ENCODE data around the gene USP37.

Gene USP37

GRCh38 chr2:218432676-218433365 is 135.3 kb downstream of the USP37 start:
- DNase-seq (ENCODE audit: low read depth in 1 of 2, low spot score in 1 of 2): no peak

DNA sequence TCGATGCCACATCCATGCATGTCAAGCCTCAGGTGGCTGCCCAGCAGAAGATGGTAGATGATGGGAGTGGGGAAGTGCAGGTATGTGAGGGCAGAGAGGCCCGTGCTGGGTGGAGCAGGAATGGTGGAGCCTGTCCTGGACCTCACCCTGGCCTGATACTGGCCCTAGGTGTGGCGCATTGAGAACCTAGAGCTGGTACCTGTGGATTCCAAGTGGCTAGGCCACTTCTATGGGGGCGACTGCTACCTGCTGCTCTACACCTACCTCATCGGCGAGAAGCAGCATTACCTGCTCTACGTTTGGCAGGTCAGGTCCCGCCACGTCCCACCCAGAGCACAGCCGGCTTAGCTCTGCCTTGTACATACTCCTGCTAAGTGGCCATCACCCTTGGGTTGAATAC is 136.3 kb downstream of the USP37 start:
- DNase-seq (ENCODE audit: low read depth in 1 of 2, low spot score in 1 of 2): no peak

GRCh38 chr2:218430721-218431120 is 137.4 kb downstream of the USP37 start:
- DNase-seq (ENCODE audit: low read depth in 1 of 2, low spot score in 1 of 2): no peak

DNA sequence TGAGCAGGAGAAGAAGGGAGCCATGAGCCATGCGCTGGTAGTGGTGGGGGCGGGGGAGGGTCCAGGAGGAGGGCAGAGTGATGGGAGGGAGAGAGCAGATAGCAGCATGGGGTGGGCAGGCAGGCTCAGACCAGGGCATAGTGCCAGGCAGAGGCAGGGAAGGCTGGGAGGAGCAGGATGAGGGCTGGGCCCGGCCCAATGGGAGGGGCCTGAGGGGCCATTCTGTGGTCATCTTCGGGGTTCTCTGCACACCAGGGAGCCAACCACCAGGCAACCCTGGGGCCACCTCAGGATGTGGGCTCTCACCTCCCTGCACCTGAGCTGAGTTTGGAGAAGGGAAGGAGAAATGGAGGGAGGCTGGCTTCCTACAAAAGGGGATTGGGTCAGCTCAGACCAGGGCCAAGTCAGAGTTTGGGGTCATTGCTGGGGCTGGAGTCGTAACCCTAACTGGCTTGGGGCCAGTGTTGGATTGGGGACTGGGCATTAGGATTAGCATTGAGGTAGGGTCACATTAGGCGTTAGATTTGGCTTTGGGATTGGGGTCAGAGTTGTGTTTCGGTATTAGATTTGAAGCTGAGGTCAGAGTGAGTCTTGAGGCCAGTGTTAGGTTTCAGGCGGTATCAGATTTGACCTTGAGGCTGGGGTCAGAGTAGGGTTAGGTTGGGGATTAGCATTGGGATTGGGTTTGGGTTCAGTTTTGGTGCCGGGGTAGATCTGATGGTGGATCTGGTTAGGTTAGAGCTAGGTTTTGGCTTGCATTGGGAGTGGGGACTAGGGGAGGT is 138.0 kb downstream of the USP37 start:
- no peak for DNase-seq (ENCODE audit: low read depth in 1 of 2, low spot score in 1 of 2)

DNA sequence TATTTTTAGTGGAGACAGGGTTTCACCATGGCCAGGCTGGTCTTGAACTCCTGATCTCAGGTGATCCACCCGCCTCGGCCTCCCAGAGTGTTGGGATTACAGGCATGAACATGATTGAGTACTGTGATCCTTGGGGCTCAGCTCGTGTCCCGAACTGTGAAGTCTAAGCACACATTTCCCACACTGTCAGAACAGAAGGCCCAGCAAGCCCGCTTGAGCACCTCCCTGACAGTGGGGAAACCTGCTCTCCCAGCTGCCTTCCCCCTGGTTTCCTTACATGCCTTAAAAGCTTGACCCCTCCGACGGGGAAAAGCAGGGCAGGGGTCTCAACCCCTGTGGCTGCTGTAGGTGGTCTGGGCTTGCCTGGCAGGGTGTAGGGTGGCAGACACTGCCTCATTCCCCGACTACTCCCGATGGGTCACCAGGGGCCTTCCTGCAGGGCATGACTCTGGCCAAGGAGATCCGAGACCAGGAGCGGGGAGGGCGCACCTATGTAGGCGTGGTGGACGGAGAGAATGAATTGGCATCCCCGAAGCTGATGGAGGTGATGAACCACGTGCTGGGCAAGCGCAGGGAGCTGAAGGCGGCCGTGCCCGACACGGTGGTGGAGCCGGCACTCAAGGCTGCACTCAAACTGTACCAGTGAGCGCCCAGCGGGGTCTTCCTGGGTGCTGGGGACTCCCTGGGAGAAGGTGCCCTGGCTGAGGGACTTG is 139.1 kb downstream of the USP37 start:
- DNase-seq (ENCODE audit: low read depth in 1 of 2, low spot score in 1 of 2): no peak

DNA sequence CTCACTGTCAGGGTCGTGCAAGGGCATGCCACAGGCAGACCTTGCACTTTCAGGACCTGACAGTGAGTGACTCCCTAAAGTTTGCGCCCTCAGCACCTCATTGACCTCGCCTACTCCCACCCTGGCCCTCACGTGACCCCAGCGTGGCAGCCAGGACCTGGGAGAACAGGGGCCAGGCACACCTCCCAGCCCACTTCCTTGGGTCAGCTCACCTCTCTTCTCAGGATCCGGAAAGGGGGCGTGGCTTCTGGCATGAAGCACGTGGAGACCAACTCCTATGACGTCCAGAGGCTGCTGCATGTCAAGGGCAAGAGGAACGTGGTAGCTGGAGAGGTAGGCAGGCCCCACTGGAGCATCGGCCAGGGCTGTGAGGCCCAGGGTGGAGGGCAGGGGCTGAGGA is 140.4 kb downstream of the USP37 start:
- DNase-seq (ENCODE audit: low read depth in 1 of 2, low spot score in 1 of 2): no peak

DNA sequence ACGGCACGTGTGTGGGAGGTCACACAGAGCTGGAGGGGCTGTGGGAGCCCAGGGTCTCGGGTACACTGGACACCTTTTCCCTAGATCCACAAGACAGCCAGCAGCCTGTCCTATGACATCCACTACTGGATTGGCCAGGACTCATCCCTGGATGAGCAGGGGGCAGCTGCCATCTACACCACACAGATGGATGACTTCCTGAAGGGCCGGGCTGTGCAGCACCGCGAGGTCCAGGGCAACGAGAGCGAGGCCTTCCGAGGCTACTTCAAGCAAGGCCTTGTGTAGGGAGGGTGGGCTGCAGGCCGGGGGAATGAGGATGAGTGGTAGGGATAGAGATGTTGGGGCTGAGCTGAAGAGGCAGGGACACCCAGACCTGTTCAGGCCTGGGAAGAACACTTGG is 142.6 kb downstream of the USP37 start:
- no peak for DNase-seq (ENCODE audit: low read depth in 1 of 2, low spot score in 1 of 2)

DNA sequence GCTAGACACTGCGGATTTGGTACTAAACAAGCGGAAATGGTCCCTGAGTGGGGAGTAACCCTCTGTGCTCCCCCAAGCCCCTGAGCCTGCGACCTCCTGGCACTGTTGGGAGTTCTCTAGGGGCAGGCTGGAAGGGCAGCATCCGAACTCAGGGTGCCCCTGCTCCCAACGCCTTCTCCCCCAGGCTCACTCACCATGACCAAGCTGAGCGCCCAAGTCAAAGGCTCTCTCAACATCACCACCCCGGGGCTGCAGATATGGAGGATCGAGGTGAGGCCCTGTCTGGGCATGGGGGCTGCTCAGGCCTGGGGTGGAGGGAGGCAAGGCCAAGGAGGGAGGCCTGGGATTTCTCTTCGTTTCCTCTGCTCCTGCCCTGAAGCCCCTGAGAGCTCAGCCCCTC is 144.6 kb downstream of the USP37 start:
- no peak for DNase-seq (ENCODE audit: low read depth in 1 of 2, low spot score in 1 of 2)

DNA sequence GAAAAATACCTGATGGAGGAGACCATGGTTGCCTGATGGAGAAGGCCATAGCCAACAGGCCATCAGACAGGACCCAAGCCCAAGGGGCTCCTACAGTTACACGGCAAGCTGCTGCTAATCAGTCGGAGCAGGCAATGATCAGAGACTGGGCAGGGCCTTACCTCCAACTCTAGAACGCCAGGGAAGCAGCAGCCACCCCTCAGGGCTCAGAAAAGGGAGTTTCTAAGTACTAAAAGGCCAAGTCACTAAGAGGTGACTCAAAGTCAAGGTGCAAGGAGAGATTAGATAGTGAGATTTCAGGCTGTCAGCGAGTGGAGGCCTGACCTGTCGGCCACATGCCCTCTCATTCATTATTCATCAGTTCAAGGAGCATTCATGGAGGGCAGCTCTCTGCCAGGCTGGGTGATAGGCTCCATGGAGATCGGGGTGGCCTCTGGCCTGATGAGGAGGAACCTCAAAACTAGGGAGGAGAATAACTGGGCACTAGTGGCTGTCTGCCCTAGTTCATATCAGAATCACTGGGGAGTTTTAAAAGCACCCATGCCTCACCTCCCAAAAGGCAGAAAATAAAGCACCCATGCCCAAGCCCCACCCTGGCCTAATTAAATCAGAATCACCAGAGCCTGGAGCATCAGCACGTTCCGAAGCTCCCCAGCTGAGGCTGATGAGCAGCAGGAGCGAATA is 145.6 kb downstream of the USP37 start:
- DNase-seq (ENCODE audit: low read depth in 1 of 2, low spot score in 1 of 2): no peak

DNA sequence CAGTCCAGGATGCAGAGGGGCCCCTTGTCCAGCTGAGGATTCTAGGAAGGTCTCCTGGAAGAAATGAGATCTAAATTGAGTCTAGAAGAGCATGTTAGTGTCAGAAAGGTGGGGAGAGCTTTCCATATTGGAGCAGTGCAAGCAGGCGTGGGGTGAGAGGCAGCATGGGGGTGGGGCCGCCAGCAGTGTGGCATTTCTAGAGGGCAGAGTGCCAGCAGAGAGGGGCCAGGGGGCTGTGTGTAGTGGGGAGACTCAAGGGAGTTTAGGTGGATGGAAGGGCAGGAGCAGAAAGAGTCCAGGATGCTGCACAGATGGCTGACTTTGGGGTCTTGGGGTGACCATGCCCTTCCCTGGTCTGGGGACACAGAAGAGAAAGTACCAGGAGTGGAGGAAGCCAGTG is 147.1 kb downstream of the USP37 start:
- no peak for DNase-seq (ENCODE audit: low read depth in 1 of 2, low spot score in 1 of 2)

GRCh38 chr2:218419630-218420216 is 148.4 kb downstream of the USP37 start:
- no peak for DNase-seq (ENCODE audit: low read depth in 1 of 2, low spot score in 1 of 2)

DNA sequence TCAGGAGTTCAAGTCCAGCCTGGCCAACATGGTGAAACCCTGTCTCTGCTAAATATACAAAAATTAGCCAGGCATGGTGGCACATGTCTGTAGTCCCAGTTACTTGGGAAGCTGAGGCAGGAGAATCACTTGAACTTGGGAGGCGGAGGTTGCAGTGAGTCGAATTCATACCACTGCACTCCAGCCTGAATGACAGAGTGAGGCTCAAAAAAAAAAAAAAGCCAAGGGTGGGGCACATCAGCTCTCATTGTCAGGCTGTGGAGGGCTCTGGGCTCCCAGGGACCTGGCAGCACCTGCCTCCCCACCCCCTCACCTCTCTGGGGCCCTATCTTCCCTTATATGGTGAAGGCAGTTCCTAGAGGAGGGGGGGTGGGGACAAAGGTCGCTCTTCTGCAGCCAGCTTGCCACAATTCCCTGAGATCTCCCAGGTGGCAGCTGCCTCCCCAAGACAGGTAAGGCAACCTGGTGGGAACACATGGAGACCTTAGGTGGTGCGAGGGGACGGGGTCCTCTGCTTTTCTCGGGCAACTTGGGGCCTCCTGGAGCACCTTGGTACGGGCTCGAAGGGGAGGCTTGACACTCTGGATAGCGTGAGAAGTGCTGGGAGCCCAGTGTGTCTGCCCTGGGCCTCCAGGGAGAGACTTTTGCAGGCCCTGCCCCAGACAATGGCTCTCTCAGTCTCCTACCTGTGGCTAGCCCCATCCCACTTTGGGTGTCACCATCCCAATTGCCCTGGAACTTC is 149.3 kb downstream of the USP37 start, which contains the start of gene VIL1:
TSS of gene VIL1 (plus strand) at position 407 of the 742 bp plus-strand sequence. CDS start 4,656 bp downstream, outside the sequence.
- DNase-seq (ENCODE audit: low read depth in 1 of 2, low spot score in 1 of 2): no peak

GRCh38 chr2:218418321-218418716 is 149.8 kb downstream of the USP37 start:
- DNase-seq (ENCODE audit: low read depth in 1 of 2, low spot score in 1 of 2): no peak

GRCh38 chr2:218407717-218408116 is 160.4 kb downstream of the USP37 start:
- DNase-seq (ENCODE audit: low read depth in 1 of 2, low spot score in 1 of 2): no peak

DNA sequence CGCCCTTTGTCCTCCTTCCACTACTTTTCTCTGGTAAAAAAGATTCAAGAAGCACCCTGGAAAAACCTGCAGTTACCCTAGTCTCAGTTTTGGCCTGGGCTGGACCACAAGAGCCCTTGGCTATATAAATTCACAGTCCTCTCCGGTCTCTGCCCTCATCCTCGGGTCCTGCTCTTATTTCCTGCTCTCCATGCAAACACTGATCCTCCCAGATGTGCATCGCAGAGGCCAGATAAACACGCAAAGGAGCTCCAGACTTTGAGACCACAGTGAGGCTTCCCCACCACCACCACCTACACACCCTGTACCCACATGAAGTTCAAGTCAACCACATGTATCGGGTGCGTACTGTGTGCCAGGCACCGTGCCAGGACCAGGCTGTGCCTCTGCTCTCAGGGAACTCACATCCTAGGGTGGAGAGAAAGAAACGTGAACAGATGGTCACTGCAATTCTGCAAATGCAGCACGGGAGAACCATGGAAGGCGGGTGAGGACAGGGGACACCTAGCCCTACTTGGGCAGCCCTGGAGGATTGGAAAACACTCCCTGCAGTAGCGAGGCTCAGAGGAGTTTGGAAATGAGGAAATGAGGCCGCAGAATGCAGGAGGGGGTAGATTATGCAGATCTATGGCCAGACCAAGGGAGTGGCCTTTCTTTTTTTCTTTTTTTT is 161.1 kb downstream of the USP37 start:
- DNase-seq (ENCODE audit: low read depth in 1 of 2, low spot score in 1 of 2): peak; percentile 30 to 37

GRCh38 chr2:218406209-218406948 is 161.8 kb downstream of the USP37 start:
- peak; percentile 86 to 90 for DNase-seq (ENCODE audit: low read depth in 1 of 2, low spot score in 1 of 2)

GRCh38 chr2:218405746-218406208 is 162.4 kb downstream of the USP37 start:
- no peak for DNase-seq (ENCODE audit: low read depth in 1 of 2, low spot score in 1 of 2)

DNA sequence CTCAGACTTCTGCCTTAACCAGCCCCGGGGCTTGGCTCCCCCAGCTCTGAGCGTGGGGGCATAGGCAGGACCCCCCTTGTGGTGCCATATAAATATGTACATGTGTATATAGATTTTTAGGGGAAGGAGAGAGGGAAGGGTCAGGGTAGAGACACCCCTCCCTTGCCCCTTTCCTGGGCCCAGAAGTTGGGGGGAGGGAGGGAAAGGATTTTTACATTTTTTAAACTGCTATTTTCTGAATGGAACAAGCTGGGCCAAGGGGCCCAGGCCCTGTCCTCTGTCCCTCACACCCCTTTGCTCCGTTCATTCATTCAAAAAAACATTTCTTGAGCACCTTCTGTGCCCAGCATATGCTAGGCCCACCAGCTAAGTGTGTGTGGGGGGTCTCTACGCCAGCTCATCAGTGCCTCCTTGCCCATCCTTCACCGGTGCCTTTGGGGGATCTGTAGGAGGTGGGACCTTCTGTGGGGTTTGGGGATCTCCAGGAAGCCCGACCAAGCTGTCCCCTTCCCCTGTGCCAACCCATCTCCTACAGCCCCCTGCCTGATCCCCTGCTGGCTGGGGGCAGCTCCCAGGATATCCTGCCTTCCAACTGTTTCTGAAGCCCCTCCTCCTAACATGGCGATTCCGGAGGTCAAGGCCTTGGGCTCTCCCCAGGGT is 162.9 kb downstream of the USP37 start:
- no peak for DNase-seq (ENCODE audit: low read depth in 1 of 2, low spot score in 1 of 2)
